Activated CD8-positive, alpha-beta memory T cell treated with anti-CD3 and anti-CD28 coated beads, Interleukin-2, amount 50 U/mL, for 1 hour (primary cell): ENCODE data around the gene IGSF8.
"Not testable (repeated sequence)": the region's sequence is repeated elsewhere in the genome, so short reads cannot be mapped to it uniquely, and the experiment has no call there.

Experiments
- DNase-seq: peaks from one replicate; pipeline ENCODE4 v3.0.0-alpha.2; 2020; ENCODE audit errors: extremely low read depth

The IGSF8 gene

GRCh38 chr1:160127865-160128523, 29.6 kb upstream of the IGSF8 start:
- DNase-seq, result no peak

GRCh38 chr1:160127381-160127780, 29.0 kb upstream of the IGSF8 start:
- DNase-seq, result no peak

GRCh38 chr1:160126342-160126741, 27.9 kb upstream of the IGSF8 start:
- DNase-seq, result not testable (repeated sequence)

- no peak for DNase-seq
These were observed 27.3 kb upstream of the IGSF8 start for GRCh38 chr1:160125746-160126145.

GRCh38 chr1:160124705-160125478, 26.5 kb upstream of the IGSF8 start:
- DNase-seq, result no peak

- no peak for DNase-seq
These were observed 25.3 kb upstream of the IGSF8 start for GRCh38 chr1:160123726-160124125.

- DNase-seq, result no peak
These were observed 24.6 kb upstream of the IGSF8 start for GRCh38 chr1:160122978-160123495.

GRCh38 chr1:160121388-160121787, 23.0 kb upstream of the IGSF8 start:
- no peak for DNase-seq

GRCh38 chr1:160120797-160121196, 22.4 kb upstream of the IGSF8 start:
- DNase-seq, result no peak

- no peak for DNase-seq
These were observed 20.5 kb upstream of the IGSF8 start for GRCh38 chr1:160118928-160119327.

GRCh38 chr1:160117709-160118183, 19.3 kb upstream of the IGSF8 start:
- no peak for DNase-seq

- DNase-seq, result no peak
These were observed 18.9 kb upstream of the IGSF8 start for GRCh38 chr1:160117300-160117699.

- DNase-seq, result no peak
These were observed 18.1 kb upstream of the IGSF8 start for GRCh38 chr1:160116283-160117147.

GRCh38 chr1:160115545-160116282, 17.3 kb upstream of the IGSF8 start, which contains the start of gene ATP1A2:
Gene ATP1A2 (plus strand): TSS chr1:160115759. CDS start chr1:160115862, 103 bp downstream.
- DNase-seq, result no peak

- DNase-seq, result no peak
These were observed 15.7 kb upstream of the IGSF8 start for GRCh38 chr1:160114085-160114484.

GRCh38 chr1:160113407-160113806, 15.0 kb upstream of the IGSF8 start:
- no peak for DNase-seq

- no peak for DNase-seq
These were observed 13.9 kb upstream of the IGSF8 start for GRCh38 chr1:160112357-160112756.

GRCh38 chr1:160111462-160111861, 13.0 kb upstream of the IGSF8 start:
- DNase-seq, result not testable (repeated sequence)

GRCh38 chr1:160109686-160110085, 11.3 kb upstream of the IGSF8 start:
- no peak for DNase-seq

GRCh38 chr1:160108888-160109662, 10.7 kb upstream of the IGSF8 start:
- no peak for DNase-seq
